Kidney capillary endothelial cell (primary cell): ENCODE data around the gene TTLL8.

ENCODE experiments used
- DNase-seq: peaks from one replicate; pipeline ENCODE4 v3.0.0-alpha.2; 2018; ENCODE audit warnings: low spot score

The TTLL8 gene

DNA sequence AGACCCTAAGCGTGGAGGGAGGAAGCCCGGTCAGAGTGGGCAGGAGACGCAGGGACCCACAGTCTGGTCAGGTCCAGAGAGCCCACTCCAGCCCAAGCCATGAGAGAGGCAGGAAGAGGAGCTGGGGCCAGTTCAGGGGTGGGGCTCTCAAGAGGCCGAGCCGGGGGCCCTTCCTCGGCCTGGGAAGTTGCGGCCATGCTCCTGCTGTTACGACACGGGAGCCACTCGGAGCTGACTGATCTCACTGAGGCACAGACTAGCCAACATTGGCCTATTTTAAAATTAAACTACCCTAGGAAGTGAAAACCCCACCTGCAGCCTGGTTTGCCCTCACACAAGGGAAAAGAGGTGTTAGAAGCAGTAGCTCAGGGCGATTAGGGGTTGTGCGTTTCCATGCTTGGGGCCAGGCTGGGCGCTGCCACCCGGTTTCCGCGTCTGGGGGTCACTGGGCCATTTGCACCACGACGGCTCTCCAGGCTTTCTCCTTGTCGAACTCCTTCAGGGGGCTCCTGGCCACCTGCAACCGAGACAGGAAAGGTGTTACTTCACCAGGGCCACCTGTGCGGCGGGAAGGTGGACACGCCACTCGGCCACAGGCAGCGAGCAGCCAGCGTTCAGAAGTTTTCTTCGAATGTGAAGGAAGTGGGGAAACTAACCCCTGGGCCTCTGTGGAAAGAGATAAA lies 3.2 kb upstream of the TTLL8 start:
- DNase-seq = no peak

DNA sequence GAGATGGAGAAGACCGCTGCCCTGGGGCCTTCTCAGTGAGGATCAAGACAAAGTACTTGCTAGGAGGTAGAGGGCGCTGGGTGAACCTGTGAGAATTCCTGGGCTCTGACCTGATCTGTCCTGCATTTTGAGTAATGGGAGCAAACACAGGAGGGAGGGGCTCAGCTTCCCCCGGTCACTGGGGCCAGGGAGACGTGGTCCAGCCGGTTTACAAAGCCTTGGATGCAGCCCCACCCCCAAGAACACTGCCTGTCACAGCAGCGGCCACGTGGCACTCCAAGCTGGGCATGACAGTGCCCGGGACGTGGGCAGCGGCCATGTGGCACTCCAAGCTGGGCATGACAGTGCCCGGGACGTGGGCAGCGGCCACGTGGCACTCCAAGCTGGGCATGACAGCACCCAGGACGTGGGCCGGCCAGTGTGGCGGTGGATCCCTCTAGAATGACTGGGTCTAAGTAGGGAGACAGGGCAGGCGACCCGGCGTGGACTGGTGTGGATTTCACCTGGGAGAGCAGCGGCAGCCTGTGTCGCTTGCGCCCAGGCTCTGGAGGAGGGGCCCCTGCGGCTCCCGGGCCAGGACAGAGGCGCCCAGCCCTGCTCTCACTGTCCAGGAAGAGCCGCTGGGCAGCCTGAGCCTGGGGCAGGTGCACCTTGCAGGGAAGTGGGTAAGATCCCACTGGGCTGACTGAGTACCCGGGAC lies 2.5 kb upstream of the TTLL8 start:
- no peak for DNase-seq

DNA sequence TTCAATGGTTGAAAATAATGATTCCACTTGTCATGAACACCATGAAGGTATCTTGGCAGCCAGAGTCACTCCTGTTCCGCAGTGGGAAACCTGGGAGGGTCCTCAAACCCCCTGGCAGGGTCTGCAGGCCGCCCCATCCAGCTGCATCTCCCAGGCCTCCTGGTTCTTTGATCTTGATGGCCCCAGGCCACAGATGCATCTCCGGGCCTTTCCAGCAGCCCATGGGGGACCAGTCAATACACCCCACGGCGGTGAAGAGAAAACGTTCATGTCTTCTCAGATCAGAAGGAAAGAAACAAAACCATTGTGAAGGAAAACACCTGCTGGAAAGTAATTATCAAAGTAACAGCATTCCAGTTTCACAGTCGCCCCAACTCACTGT lies 1.8 kb upstream of the TTLL8 start:
- DNase-seq = no peak

DNA sequence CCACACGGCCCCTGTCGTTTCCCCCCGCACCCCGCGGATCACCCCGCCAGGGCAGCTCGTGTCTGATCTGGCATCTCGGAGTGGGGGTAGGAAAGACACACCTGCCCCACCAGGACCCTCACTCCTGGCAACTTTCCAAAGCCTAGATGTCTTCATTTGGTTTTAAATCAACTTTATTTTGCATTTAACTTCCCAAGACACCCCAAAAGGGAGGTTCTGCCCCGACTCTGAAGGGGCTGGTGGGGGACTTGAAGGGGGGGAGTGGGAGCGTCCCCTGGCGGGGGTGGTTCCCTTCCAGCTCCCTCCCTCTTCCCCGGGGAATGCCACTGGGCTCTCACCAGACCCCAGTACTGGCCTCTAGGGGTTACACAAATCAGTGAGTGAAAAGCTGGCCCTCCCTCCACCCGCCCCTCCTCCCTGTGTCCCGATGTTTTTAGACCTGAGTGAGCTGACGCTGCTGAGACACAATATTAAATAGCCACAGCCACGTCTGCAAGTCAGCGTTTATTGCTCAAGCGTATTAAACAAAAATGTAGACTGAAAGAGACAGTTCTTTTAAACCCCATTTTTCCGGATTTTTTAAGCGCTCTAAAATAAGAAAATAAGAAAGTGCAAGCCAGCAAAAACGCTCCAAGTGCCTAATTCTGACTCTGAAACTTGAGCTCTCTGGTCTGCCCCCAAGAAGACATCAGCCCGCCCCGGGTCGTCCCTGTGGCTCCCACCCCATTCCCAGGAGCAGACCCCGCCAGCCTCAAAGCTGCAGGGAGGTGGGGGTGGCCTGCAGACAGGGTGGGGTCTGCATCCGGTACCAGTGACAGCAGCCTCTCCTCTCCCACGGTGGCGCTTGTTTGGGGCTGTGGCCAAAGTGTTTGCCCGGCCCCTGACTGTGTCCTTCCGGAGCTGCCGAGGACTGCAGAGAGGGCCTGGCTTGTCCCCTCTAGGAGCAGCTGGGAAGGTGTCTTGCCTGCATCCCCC lies 1.1 kb upstream of the TTLL8 start:
- DNase-seq = no peak

DNA sequence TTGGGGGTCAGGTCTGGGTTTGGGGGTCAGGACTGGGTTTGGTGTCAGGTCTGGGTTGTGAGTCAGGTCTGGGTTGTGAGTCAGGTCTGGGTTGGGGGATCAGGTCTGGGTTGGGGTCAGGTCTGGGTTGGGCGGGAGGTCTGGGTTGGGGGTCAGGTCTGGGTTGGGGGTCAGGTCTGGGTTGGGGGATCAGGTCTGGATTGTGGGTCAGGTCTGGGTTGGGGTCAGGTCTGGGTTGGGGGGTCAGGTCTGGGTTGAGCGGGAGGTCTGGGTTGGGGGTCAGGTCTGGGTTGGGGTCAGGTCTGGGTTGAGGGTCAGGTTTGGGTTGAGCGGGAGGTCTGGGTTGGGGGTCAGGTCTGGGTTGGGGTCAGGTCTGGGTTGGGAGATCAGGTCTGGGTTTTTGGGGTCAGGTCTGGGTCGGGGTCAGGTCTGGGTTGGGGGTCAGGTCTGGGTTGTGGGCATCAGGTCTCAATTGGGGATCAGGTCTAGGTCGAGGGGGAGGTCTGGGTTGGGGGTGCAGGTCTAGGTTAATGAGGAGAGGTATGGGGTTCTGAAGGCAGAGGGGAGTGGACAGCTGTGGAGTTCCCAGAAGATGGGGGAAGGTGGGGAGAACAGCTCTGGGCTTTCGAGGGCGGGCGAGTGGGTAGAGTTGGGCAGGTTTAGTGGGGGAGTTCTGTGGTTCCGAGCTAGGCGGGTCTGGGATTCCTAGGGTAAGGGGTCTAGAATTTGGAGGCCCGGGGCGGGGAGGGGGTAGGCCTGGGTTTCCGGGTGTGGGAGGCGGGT lies 629 bp downstream of the TTLL8 start:
- no peak for DNase-seq

DNA sequence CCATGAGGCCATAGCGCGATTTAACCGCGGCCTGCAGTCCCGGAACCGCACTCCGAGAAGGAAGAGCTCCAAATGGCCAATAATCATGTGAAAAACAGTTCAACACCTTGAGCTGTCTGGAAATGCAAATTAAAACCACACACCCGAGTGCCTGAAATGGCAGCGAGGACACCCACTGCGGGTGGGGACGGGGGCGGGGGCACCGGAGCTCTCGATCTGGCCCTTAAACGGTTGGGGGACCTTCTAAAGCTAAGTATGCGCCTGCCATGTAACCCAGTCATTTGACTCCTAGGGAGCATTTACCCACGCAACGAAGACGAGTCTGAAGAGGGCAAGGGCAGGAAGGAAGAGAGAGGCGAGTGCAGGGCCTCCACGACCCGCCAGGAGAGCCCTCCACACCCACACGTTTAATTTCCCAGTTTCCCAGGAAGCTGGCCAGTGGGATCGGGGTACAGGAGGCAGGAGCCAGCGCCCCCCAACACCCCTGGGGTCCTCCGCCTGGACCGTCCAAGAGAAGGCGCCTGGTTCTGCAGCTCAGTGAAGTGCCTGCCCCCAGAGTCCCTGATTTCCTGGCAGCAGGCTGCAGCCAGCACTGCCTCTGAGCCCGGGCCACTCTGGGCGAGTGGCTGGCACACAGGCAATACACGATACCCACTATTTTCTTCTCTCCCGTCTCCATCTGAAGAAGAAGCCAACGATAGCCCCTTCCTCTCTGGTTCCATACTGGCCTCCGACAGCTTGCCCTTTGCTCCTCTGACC lies 1.7 kb downstream of the TTLL8 start:
- no peak for DNase-seq

DNA sequence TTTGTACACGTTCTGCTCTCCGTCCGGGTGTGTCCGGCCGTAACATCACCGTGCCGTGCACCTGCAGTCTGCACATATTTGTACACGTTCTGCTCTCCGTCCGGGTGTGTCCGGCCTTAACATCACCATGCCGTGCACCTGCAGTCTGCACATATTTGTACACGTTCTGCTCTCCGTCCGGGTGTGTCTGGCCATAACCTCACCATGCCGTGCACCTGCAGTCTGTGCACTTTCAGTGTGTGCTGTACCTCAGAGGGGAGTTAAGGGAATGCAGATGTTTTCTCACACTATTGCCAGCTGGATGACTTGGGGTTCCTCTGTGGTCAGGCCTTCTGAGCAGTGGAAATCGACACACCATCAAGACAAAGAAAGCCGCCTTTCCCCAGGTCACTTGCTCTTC lies 4.2 kb downstream of the TTLL8 start:
- no peak for DNase-seq

DNA sequence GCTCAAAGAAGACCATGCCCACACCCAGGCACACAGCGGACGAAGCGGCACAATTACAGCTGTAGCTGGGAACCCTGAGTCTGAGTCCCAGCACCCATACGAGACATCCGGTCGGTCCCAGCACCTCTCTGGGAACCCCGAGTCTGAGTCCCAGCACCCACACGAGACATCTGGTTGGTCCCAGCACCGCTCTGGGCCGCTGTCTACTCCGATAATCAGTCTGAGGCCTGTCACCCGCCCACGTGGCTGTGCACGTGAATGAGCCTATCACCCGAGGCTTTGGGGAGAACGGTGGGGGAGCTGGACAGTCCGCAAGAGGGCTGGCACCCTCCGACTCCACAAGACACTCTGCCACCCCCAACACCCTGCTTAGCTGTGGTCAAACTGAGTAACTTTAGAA lies 6.2 kb downstream of the TTLL8 start:
- no peak for DNase-seq

DNA sequence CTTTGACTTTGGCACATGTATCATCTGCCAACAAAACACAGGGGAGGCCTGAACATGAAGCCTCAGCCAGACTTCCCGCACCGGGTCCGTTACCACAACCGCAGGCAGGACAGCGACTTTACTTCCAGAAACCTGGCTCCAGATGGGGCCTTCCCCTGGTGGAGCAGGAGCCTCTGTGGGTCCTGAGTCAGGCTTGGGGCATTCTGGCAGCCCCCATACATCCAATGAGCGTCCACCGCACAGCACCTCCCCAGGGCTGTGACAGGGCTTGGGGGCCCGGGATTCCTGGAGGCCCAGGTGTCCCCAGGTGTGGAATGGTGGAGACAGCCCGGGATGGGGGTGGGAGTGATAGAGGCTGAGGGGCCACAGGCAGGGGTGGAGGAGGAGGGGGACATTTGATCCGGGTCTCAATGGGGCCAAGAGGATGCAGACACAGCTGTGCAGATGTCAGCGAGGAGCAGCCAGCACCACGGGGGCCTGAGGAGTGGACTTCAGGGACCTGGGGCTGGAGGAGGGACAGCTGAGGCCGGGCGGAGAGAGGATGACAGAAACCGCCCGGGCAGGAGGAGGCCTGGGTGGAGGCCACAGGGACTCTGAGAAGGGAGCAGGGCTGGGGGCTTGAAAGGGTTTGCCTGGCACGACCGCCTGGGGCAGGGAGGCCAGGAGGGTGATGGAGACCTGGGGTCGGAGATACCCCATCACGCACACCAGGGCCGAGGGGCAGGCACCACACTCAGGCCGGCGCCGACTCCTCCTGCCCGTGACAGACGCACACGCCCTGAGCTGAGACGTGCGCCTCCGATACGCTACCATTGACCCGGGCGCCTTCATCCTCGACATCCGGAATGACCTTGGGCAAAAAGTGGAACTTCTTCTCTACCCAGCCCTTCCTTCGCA lies 8.6 kb downstream of the TTLL8 start:
- no peak for DNase-seq

DNA sequence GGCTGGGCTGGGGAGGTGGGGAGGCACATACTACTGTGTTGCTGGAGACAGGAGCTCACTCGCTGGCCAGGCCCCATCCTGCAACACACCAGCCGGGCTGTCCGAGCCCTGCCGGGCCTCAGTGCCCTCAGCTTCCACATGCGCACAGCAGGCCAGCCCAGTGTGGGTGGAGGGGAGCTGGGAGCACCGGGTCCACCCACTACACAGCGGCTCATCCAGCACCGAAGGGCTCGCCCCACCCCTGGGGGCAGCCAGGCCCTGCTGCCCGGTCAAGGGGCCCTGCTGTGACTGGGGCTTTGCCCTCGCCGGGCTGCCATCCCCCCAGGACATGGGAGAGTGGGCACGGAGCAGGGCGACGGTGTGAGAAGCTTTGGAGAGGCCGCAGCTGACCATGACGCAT lies 9.3 kb downstream of the TTLL8 start:
- no peak for DNase-seq

DNA sequence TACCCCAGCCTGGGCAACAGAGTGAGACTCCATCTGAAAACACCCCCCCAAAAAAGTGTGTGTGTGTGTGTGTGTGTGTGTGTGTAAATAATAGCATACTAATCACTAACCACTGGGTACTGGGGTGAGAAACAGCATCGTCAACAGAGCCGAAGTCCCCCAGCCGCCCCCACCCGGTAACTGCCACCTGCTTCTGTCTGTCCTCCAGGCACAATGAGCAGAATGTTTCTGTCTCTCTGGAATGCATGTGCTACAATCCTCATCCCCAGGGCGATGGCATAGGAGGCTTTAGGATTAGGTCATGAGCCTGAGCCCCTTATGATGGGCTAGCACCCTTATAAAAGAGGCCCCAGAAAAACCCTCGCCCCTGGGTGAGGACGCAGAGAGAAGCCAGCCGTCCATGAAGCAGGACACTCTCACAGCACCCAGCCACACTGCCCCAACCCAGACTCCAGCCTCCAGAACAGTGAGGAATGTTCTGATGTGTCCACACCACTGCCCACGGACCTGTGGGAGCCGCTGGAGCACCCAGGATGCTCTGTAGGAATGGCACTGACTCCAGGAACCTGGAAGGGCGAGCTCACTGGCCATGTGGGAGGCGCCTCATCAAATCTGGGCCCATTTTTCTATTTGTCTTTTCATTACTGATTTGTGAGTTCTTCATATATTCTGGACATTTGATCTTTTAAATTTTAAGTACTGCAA lies 9.9 kb downstream of the TTLL8 start:
- no peak for DNase-seq

DNA sequence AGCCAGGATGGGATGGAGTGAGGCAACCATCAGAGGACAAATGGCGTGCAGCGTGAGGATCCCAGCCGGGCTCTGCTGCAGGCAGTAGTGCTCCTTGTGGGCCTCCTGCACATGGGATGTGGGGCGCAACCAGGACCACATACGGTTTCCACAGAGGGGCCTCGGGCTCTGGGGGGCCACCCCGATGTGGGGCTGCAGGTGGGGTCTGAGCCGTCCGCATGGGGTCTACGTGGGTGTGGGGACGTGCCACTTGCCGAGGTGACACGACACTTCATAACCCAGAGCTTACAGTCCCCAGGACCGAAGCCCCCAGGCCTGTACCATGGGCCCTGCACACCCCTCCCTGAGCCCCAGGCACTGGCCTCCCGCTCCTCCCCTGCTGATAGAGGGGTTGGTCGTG lies 10.8 kb downstream of the TTLL8 start:
- DNase-seq = no peak

DNA sequence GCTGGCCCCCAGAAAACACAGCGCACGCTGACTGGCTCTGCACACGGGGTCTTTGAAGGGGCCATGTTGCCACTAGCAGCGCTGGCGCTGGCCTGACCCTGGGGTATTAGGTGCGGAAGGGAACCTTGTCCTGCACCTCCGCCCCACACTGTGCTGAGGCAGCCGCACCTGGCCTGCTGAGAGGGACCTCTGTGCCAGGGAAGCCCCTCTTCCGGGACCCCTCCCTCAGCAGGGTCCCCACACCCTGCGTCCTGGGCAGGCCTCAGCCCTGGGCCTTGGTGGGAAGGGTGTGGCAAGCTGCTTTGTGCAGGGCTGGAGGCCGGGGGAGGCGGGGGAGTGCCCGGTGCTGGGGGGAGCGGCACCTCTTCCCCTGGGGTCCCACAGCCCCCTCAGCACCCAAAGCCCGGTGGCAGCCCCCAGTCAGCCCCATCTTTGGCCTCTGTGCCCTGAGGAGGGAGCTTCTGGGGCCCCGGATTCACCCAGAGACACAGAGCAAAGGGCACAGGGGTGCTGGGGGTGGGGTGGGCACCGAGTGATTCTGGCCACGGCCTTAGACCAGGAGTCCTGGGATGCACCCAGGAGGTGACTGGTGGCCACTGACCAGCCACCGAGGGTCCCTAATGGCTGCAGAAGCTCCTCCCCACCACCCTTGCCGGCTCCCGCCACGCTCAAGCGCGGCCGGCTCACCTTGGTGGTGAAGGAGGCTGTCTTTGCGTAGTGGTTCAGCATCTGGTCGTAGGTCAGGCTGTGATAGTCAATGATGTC lies 11.4 kb downstream of the TTLL8 start:
- DNase-seq = no peak

DNA sequence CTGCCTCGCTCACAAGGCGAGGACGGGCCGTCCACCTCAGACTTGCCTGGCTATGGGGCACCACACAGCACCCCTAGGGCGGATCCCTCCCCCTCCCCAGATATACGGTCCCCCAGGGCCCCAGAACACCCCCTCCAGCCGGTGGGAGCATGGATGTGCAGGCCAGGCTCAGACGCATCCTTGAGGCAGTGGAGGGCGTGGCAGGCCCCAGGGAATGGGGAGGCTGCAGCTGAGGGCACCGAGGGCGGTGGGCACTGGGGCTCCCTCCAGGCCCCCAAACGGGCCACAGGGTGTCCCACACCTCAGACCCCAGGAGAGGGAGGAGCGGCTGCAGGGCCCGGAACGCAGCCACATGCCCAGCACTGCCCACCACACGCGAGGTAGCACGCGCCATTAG lies 12.1 kb downstream of the TTLL8 start:
- no peak for DNase-seq

DNA sequence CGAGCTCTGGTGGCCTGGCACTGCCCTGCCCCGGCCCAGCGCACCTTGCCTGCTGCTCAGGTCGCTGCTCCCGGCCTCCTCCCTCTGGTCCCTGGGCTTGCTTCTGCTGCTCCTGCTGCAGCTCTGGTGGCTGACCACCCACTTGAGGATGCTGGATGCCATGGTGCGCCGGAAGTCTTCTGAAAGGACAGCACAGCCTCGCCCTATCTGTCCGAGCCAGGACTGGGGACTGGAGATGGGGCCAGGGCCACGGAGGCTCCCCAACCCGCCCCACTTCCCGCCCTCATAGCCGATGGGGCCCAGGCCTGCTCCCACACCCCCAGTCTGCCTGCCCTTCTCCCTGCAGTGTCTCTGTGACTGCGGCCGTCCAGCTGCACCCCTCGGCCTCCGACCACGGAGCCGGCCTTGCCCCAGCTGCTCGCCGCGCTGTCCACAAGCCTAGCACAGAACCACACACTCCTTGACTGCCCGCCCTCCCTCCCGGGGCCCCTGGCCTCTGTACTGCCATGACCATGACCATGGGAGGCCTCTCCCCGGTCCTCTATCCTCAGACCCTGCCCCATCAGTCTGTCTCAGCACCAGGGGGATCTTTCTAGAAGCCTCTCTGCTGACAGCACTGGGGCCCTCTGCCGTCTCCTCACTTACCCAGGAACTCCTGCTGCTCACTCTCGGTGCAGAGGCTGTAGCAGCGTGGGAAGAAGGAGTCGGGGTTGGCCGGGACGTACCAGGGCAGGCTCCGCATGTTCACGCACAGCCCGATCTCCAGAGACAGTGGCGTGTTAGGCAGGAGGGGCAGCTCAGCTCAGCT lies 12.7 kb downstream of the TTLL8 start:
- no peak for DNase-seq

DNA sequence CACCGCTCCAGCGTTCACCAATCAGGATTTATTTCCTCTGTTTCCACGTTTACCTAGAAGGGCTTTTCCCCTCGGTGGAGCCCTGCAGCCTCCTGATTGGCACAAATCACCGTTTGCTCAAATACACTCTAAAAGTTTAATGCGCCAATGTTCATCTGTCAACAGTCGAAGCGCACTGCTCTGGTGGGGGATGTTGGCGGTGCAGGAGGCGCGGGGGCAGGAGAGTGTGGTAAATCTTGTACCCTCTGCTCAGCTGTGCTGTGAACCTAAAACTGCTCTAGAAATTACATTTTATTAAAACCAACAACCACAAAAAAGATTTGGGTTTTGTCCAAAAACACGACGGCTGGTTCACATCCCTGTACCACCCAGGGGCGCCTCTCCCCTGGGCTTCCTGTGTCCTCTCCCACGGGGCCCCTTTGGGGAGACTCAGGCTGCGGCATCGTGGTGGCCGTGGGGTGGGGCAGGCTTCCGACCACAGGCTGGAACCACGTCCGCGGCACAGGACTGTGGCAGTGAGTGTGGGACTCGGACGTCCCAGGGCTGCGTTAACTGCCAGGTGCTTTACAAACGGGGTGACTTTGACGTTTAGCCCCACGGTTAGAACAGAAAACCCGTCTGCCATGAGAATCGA lies 13.5 kb downstream of the TTLL8 start:
- DNase-seq = no peak

DNA sequence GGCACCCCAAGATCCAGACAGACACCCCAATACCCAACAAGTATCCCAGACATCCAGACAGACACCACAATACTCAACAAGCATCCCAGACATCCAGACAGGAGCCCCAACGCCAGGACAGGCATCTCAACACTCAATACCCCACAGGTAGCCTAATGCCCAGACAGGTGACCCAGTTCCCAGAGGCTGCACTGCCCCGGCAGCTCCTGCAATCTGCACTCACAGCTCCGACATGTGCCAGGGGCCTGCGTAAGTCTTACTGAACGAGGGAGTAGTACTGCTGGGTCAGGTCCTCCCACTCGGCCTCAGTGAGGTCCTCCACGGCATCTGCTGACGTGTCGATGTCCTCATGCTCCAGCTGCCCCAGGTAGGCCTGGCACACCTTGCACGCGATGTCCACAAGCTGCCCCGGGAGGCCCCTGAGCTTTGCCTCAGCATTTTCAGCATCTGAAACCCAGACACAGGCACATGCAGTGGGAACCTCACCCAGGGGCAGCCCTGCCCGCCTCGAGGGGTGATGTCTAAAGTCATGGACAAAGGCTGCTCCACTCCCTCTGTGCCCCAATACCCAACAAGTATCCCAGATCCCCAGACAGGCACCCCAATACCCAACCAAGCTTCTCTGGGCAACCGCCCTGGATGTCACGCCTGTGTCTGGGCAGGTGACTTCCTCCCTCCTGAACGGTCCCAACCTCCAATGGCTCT lies 16.6 kb downstream of the TTLL8 start:
- DNase-seq = no peak
